K562 (cell line): Measurements from ENCODE around the gene SHROOM3. TPM values are rescaled to one million over a fixed set of nuclear protein-coding genes. Genes with fewer than 3 reads are reported as not detected.

Source experiments
- ATAC-seq: fragments of 200-7000 bp; cut with Tn5 transposase; 3 replicates; pipeline ENCODE4 v1.9.1; 2020; ENCODE audit warnings: moderate library complexity
- BruUV-seq: library from RNA; stranded (reverse); fragments of 400-500 nt; replicated peaks from 2 replicates; lab custom pipeline; 2021; lab: Mats Ljungman, UMichigan
- CTCF ChIA-PET: fragments of 300-600 bp; formaldehyde crosslinking; extraction: SDS; loops from one replicate; lab custom pipeline; 2021; ENCODE audit warnings: low intra/inter-chr PET ratio; lab: Yijun Ruan, JAX
- POLR2A ChIA-PET: fragments of 300-600, 350-650 bp; sonication (Branson Sonifier 250); formaldehyde crosslinking; extraction: SDS; loops from one replicate; lab custom pipeline; 2021; ENCODE audit warnings: antibody characterized with exemption, inconsistent platforms; lab: Yijun Ruan, JAX
- DNase-seq, 4 experiments: peaks; one replicate each; pipeline versions ENCODE4 v3.0.0 to v3.0.0-alpha.2; 2011 to 2018; ENCODE audit warnings: low spot score in 3 of 4, mixed read lengths in 3 of 4; ENCODE audit errors: extremely low read depth in 1 of 4
- FAIRE-seq: peaks from 2 replicates; lab custom pipeline; 2011; peaks lifted over from hg19 to GRCh38; lab: Jason Lieb, UNC
- H2AFZ ChIP-seq: 2 replicates; pipeline ENCODE4 v1.6.0; 2011; ENCODE audit warnings: low read depth, low read length, control low read depth, inconsistent platforms
- H3K27ac ChIP-seq: fragments of 200-600 bp; 3 replicates; pipeline ENCODE4 v1.8.0; 2011; ENCODE audit warnings: low read depth, mild to moderate bottlenecking, control low read depth, inconsistent platforms, low read length, moderate library complexity, mixed read lengths; ENCODE audit errors: extremely low read depth
- H3K27me3 ChIP-seq, 2 experiments: fragments of 300-600 bp in 1 of 2; 2 replicates in 1 of 2; 3 replicates in 1 of 2; pipeline versions ENCODE4 v1.6.0 to v1.8.0; 2011; ENCODE audit warnings: inconsistent platforms in 2 of 2, low read length in 2 of 2, mild to moderate bottlenecking in 1 of 2, mixed read lengths in 1 of 2, moderate library complexity in 1 of 2; ENCODE audit not compliant: control insufficient read depth in 2 of 2, insufficient read depth in 2 of 2
- H3K36me3 ChIP-seq: fragments of 300-600 bp; 3 replicates; pipeline ENCODE4 v1.8.0; 2011; ENCODE audit warnings: mild to moderate bottlenecking, low read length, inconsistent platforms; ENCODE audit not compliant: control insufficient read depth, insufficient read depth
- H3K4me1 ChIP-seq, 2 experiments: fragments of 200-600 bp in 1 of 2; replicated peaks in 1 of 2; 2 replicates in 1 of 2; 3 replicates in 1 of 2; pipeline versions ENCODE4 v1.5.1 to v1.8.0; 2011; ENCODE audit warnings: inconsistent platforms in 2 of 2, low read length in 2 of 2, mild to moderate bottlenecking in 1 of 2, mixed read lengths in 1 of 2, moderate library complexity in 1 of 2; ENCODE audit not compliant: control insufficient read depth in 2 of 2, insufficient read depth in 2 of 2
- H3K4me2 ChIP-seq: 2 replicates; pipeline ENCODE4 v1.6.1; 2011; ENCODE audit warnings: low read length, control low read depth, inconsistent platforms, mixed read lengths; ENCODE audit not compliant: insufficient read depth
- H3K4me3 ChIP-seq: fragments of 200-600 bp; sonication (generic), shearing (Covaris generic); 2 replicates; pipeline ENCODE4 v1.5.1; 2016; ENCODE audit warnings: control low read depth, inconsistent platforms
- H3K79me2 ChIP-seq: fragments of 200-600 bp; 3 replicates; pipeline ENCODE4 v1.8.0; 2011; ENCODE audit warnings: low read length, inconsistent platforms; ENCODE audit not compliant: control insufficient read depth, insufficient read depth
- H3K9ac ChIP-seq, 2 experiments: 2 replicates each; pipeline versions ENCODE4 v1.6.0 to v1.6.1; 2011; ENCODE audit warnings: low read depth in 2 of 2, low read length in 2 of 2, control low read depth in 1 of 2, inconsistent platforms in 1 of 2, mild to moderate bottlenecking in 1 of 2, mixed read lengths in 1 of 2; ENCODE audit not compliant: insufficient read depth in 1 of 2
- H3K9me1 ChIP-seq: one replicate; pipeline ENCODE4 v1.6.0; 2011; ENCODE audit warnings: inconsistent platforms, mild to moderate bottlenecking, low read length, moderate library complexity; ENCODE audit not compliant: control insufficient read depth, insufficient read depth
- H3K9me3 ChIP-seq: replicated peaks from 2 replicates; pipeline ENCODE4 v1.5.1; 2011; ENCODE audit warnings: low read depth, low read length, inconsistent platforms; ENCODE audit not compliant: control insufficient read depth, insufficient read depth
- H4K20me1 ChIP-seq: replicated peaks from 2 replicates; pipeline ENCODE4 v1.6.1; 2011; ENCODE audit warnings: low read length, inconsistent platforms, mixed read lengths; ENCODE audit not compliant: control insufficient read depth, insufficient read depth
- CHCHD3 ChIP-seq: fragments of 250-450 bp; sonication (Bioruptor Pico); IDR thresholded peaks from 2 replicates; pipeline ENCODE4 v2.1.2; 2022; ENCODE audit warnings: mild to moderate bottlenecking
- ESRRB ChIP-seq: fragments of 250-450 bp; sonication (Bioruptor Pico); IDR thresholded peaks from 2 replicates; pipeline ENCODE4 v1.5.0; 2020; ENCODE audit warnings: mild to moderate bottlenecking, moderate library complexity, borderline replicate concordance
- ETV5 ChIP-seq: sonication (generic); formaldehyde crosslinking; IDR thresholded peaks from 2 replicates; pipeline ENCODE4 v1.4.0; 2020; ENCODE audit warnings: low read depth, mild to moderate bottlenecking, missing genetic modification reagents
- HMGN3 ChIP-seq: IDR thresholded peaks from 2 replicates; pipeline ENCODE4 v1.6.1; 2011; ENCODE audit warnings: borderline replicate concordance, low read depth, mild to moderate bottlenecking, mixed read lengths, low read length; ENCODE audit not compliant: insufficient read length; ENCODE audit errors: extremely low read depth
- MCM2 ChIP-seq: fragments of 450-650 bp; IDR thresholded peaks from 2 replicates; pipeline ENCODE4 v1.6.1; 2017; ENCODE audit warnings: low read depth, mild to moderate bottlenecking
- RBBP5 ChIP-seq: fragments of 200-600 bp; sonication (generic); IDR thresholded peaks from 2 replicates; pipeline ENCODE4 v1.6.1; 2012; ENCODE audit warnings: borderline replicate concordance, mild to moderate bottlenecking, low read length, control low read depth, inconsistent platforms; ENCODE audit not compliant: insufficient read depth, poor library complexity, severe bottlenecking
- RBM34 ChIP-seq: fragments of 200-400 bp; formaldehyde crosslinking; IDR thresholded peaks from 2 replicates; pipeline ENCODE4 v1.6.1; 2018; ENCODE audit warnings: low read length, borderline replicate concordance; ENCODE audit not compliant: insufficient read depth
- SMC3 ChIP-seq: conservative IDR thresholded peaks from 2 replicates; pipeline ENCODE4 v1.6.1; 2011; ENCODE audit warnings: low read depth, low read length, improper control_type of control experiment; ENCODE audit not compliant: insufficient read depth
- SNIP1 ChIP-seq: fragments of 450-650 bp; IDR thresholded peaks from 2 replicates; pipeline ENCODE4 v1.7.1; 2017; ENCODE audit warnings: low read depth, mild to moderate bottlenecking
- TAF1 ChIP-seq: IDR thresholded peaks from 2 replicates; pipeline ENCODE4 v1.6.1; 2011; ENCODE audit warnings: mild to moderate bottlenecking, low read length, moderate library complexity; ENCODE audit not compliant: insufficient read depth, control insufficient read depth, severe bottlenecking; ENCODE audit errors: extremely low read depth
- ZKSCAN1 ChIP-seq: fragments of 150-350 bp; IDR thresholded peaks from 2 replicates; pipeline ENCODE4 v1.6.1; 2016; ENCODE audit warnings: low read depth, low read length
- ZNF212 ChIP-seq: fragments of 450-650 bp; formaldehyde crosslinking; IDR thresholded peaks from 2 replicates; pipeline ENCODE4 v1.4.0; 2020; ENCODE audit warnings: mild to moderate bottlenecking
- ZNF668 ChIP-seq: fragments of 250-450 bp; sonication (Bioruptor Pico); IDR thresholded peaks from 2 replicates; pipeline ENCODE4 v1.8.0; 2022; ENCODE audit warnings: mild to moderate bottlenecking, inconsistent platforms
- ZNF707 ChIP-seq: fragments of 250-450 bp; sonication (Bioruptor Pico); conservative IDR thresholded peaks from 2 replicates; pipeline ENCODE4 v1.8.0; 2022; ENCODE audit warnings: inconsistent platforms, mild to moderate bottlenecking, moderate library complexity
- in situ Hi-C: fragments of 300-500 bp; cut with MboI; formaldehyde crosslinking; loops from 4 replicates; pipeline ENCODE4 v1.15.0; 2018; ENCODE audit warnings: inconsistent platforms, mixed read lengths
- intact Hi-C: fragments of 100-400 bp; cut with micrococcal nuclease; formaldehyde crosslinking; loops from 2 replicates; pipeline ENCODE4 v1.14.2; 2022
- polyA plus RNA-seq, 8 experiments: library from polyadenylated mRNA; depleted of rRNA in 4 of 8; stranded (reverse) in 5 of 8; unstranded in 3 of 8; fragments of >200 nt; fragmentation: Nextera tagmentation in 2 of 8; fragmentation: Illumina TruSeq in 1 of 8; extraction: Ambion mirVana in 2 of 8; extraction: Trizol in 1 of 8; gene quantifications; 2 replicates each; pipeline versions ENCODE4 v1.2.1 to v1.2.3, GENCODE V29; 2011 to 2014; ENCODE audit warnings: inconsistent platforms in 1 of 8, missing spikeins in 1 of 8
- total RNA-seq, 7 experiments: library from RNA; depleted of rRNA in 6 of 7; stranded (reverse); fragments of >200 nt in 6 of 7; fragmentation: Illumina TruSeq in 2 of 7; extraction: Trizol in 2 of 7; gene quantifications; 2 replicates each; pipeline versions ENCODE4 v1.2.1 to v1.2.3, GENCODE V29; 2011 to 2021; ENCODE audit warnings: low replicate concordance in 1 of 7
- TF ChIP-seq, protein P1 (sequence below): fragments of 250-450 bp; sonication (Bioruptor Pico); IDR thresholded peaks from 2 replicates; pipeline ENCODE4 v1.5.1; 2021; ENCODE audit warnings: mild to moderate bottlenecking

SHROOM3 gene
- total and polyA plus RNA-seq, 9 of the 15 experiments (the other 6 are each of a cell fraction or from before 2014, with no cell fraction given): 0.01 to 0.07 TPM; not detected in 7

GRCh38 chr4:76755756-76756155 lies 320.7 kb downstream of the SHROOM3 start:
- DNase-seq (no peak), ATAC-seq (no peak), FAIRE-seq (no peak)
- no peaks in the 10 kb centered on the region for H3K36me3 ChIP-seq
- no peaks in the 10 kb centered on the region for H3K9me1 ChIP-seq
- no TSS peak for BruUV-seq
- TF ChIP-seq CHCHD3 (CRISPR knock-in tag): no peak
- no peak for TF ChIP-seq RBM34
- no peak for TF ChIP-seq SMC3
- no peak for TF ChIP-seq RBBP5
- TF ChIP-seq ESRRB (CRISPR knock-in tag): no peak
- TF ChIP-seq ZNF212 (CRISPR knock-in tag): no peak
- TF ChIP-seq, protein P1, sequence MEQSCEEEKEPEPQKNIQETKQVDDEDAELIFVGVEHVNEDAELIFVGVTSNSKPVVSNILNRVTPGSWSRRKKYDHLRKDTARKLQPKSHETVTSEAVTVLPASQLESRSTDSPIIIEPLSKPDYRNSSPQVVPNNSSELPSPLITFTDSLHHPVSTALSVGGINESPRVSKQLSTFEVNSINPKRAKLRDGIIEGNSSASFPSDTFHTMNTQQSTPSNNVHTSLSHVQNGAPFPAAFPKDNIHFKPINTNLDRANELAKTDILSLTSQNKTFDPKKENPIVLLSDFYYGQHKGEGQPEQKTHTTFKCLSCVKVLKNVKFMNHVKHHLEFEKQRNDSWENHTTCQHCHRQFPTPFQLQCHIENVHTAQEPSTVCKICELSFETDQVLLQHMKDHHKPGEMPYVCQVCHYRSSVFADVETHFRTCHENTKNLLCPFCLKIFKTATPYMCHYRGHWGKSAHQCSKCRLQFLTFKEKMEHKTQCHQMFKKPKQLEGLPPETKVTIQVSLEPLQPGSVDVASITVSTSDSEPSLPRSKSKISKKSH (CRISPR knock-in tag): no peak
- no peak for TF ChIP-seq ZNF668 (CRISPR knock-in tag)
- TF ChIP-seq HMGN3: no peak
- no peak for TF ChIP-seq TAF1
- no peak for TF ChIP-seq ZNF707 (CRISPR knock-in tag)
- TF ChIP-seq ZKSCAN1: no peak
- TF ChIP-seq SNIP1: no peak
- no peak for TF ChIP-seq MCM2
- no peak for TF ChIP-seq ETV5 (CRISPR knock-in tag)
- H3K27me3 ChIP-seq: peaks cover 16 to 31% of the 10 kb centered on the region in 2 experiments
- intact Hi-C loops: no loop called here
- H3K9me3 ChIP-seq: no peaks in the 10 kb centered on the region
- no peak overlapping the region for H2AFZ ChIP-seq
- ChIA-PET CTCF (no interaction called here), POLR2A (interaction anchor here (0.6 kb wide), 1 partner anchor 1894 kb away, joined by 3 read pairs; no protein-coding TSS in a partner anchor)
- no peak overlapping the region for H3K4me2 ChIP-seq
- no peaks in the 10 kb centered on the region for H3K4me1 ChIP-seq
- no peak overlapping the region for H3K4me3 ChIP-seq
- no peaks in the 10 kb centered on the region for H3K79me2 ChIP-seq
- H3K9ac ChIP-seq: no peak overlapping the region
- in situ Hi-C loops: loop anchor here (10.0 kb wide), 1 partner anchor 321 kb away; the partner anchor contains the start of gene SHROOM3
- no peaks in the 10 kb centered on the region for H4K20me1 ChIP-seq
- no peak overlapping the region for H3K27ac ChIP-seq
